A549 (cell line): Measurements from ENCODE around the gene MEIS1. TPM values are rescaled to one million over a fixed set of nuclear protein-coding genes. Genes with fewer than 3 reads are reported as not detected.

Experiments
- ATAC-seq, 2 experiments: fragments of 200-7000 bp in 1 of 2; fragments of >200 bp in 1 of 2; cut with Nextera tagmentation in 1 of 2; cut with Tn5 transposase in 1 of 2; 3 replicates each; pipeline versions ENCODE4 v1.8.0 to v1.9.1; 2018 to 2020; ENCODE audit warnings: mild to moderate bottlenecking in 1 of 2, moderate library complexity in 1 of 2
- CTCF ChIA-PET: fragments of 300-600 bp; sonication (Branson Sonifier 250); formaldehyde crosslinking; extraction: SDS; loops from one replicate; lab custom pipeline; 2021; ENCODE audit warnings: antibody characterized with exemption, inconsistent platforms; lab: Yijun Ruan, JAX
- POLR2A ChIA-PET: fragments of 350-600 bp; formaldehyde crosslinking; extraction: SDS; loops from one replicate; lab custom pipeline; 2021; ENCODE audit warnings: antibody characterized with exemption, inconsistent platforms; lab: Yijun Ruan, JAX
- DNase-seq, 2 experiments: peaks; one replicate each; pipeline versions ENCODE4 v3.0.0 to v3.0.0-alpha.2; 2011 to 2016; ENCODE audit warnings: low read depth in 1 of 2, low spot score in 1 of 2
- FAIRE-seq: peaks from 2 replicates; lab custom pipeline; 2011; peaks lifted over from hg19 to GRCh38; lab: Jason Lieb, UNC
- H3K27ac ChIP-seq, 2 experiments: fragments of >200 bp; sonication (Bioruptor Twin); formaldehyde crosslinking; 3 replicates each; pipeline ENCODE4 v1.5.1; 2016 to 2017
- H3K4me1 ChIP-seq: fragments of >200 bp; sonication (Bioruptor Twin); formaldehyde crosslinking; 3 replicates; pipeline ENCODE4 v1.6.1; 2016
- H3K4me2 ChIP-seq: fragments of >200 bp; sonication (Bioruptor Twin); formaldehyde crosslinking; 3 replicates; pipeline ENCODE4 v1.6.1; 2016
- H3K4me3 ChIP-seq: fragments of >200 bp; sonication (Bioruptor Twin); formaldehyde crosslinking; 3 replicates; pipeline ENCODE4 v1.5.1; 2016
- H3K9me3 ChIP-seq: fragments of >200 bp; sonication (Bioruptor Twin); formaldehyde crosslinking; 3 replicates; pipeline ENCODE4 v1.6.1; 2016
- CBX2 ChIP-seq: fragments of 200-600 bp; sonication (generic); IDR thresholded peaks from 2 replicates; pipeline ENCODE4 v1.6.1; 2016; ENCODE audit warnings: low read depth, mild to moderate bottlenecking, borderline replicate concordance
- CHD2 ChIP-seq: fragments of 150-350 bp; IDR thresholded peaks from 2 replicates; pipeline ENCODE4 v1.6.1; 2014; ENCODE audit warnings: low read length; ENCODE audit not compliant: partially characterized antibody
- CHD4 ChIP-seq: fragments of 200-600 bp; sonication (generic); IDR thresholded peaks from 2 replicates; pipeline ENCODE4 v1.6.1; 2016; ENCODE audit warnings: antibody characterized with exemption, mild to moderate bottlenecking, borderline replicate concordance
- EHMT2 ChIP-seq: fragments of 200-600 bp; sonication (generic); IDR thresholded peaks from 2 replicates; pipeline ENCODE4 v1.6.1; 2016; ENCODE audit warnings: antibody characterized with exemption, low read depth, mild to moderate bottlenecking, moderate library complexity
- EP300 ChIP-seq, 2 experiments: fragments of >200 bp; sonication (Bioruptor Twin); formaldehyde crosslinking; IDR thresholded peaks; 2 replicates in 1 of 2; 3 replicates in 1 of 2; pipeline ENCODE4 v1.6.1; 2016 to 2017
- ESRRA ChIP-seq: fragments of 150-350 bp; IDR thresholded peaks from 2 replicates; pipeline ENCODE4 v1.6.1; 2014; ENCODE audit warnings: mild to moderate bottlenecking, low read length, borderline replicate concordance
- FOSL2 ChIP-seq, 2 experiments: fragments of 450-650 bp in 1 of 2; fragments of >200 bp in 1 of 2; sonication (Bioruptor Twin) in 1 of 2; formaldehyde crosslinking; IDR thresholded peaks; 2 replicates each; pipeline versions ENCODE4 v1.5.0 to v1.6.1; 2016 to 2020; ENCODE audit warnings: mild to moderate bottlenecking in 1 of 2, moderate library complexity in 1 of 2
- FOXS1 ChIP-seq: fragments of 250-450 bp; sonication (Bioruptor Pico); IDR thresholded peaks from 2 replicates; pipeline ENCODE4 v1.5.0; 2020; ENCODE audit warnings: mild to moderate bottlenecking, moderate library complexity
- GATA3 ChIP-seq: IDR thresholded peaks from 2 replicates; pipeline ENCODE4 v1.6.1; 2012; ENCODE audit warnings: borderline replicate concordance
- HDAC2 ChIP-seq: fragments of 200-600 bp; sonication (generic); IDR thresholded peaks from 2 replicates; pipeline ENCODE4 v1.6.1; 2016
- HOXB13 ChIP-seq: fragments of 250-450 bp; sonication (Bioruptor Pico); IDR thresholded peaks from 2 replicates; pipeline ENCODE4 v1.5.0; 2020; ENCODE audit warnings: low read depth, mild to moderate bottlenecking, moderate library complexity
- HOXB5 ChIP-seq: fragments of 250-450 bp; sonication (Bioruptor Pico); IDR thresholded peaks from 2 replicates; pipeline ENCODE4 v1.5.0; 2020; ENCODE audit warnings: mild to moderate bottlenecking, moderate library complexity
- JUN ChIP-seq, 2 experiments: fragments of >200 bp; sonication (Bioruptor Twin); formaldehyde crosslinking; IDR thresholded peaks; 2 replicates in 1 of 2; 3 replicates in 1 of 2; pipeline ENCODE4 v1.6.1; 2016 to 2017
- JUNB ChIP-seq: fragments of >200 bp; sonication (Bioruptor Twin); formaldehyde crosslinking; IDR thresholded peaks from 2 replicates; pipeline ENCODE4 v1.6.1; 2016
- KDM5A ChIP-seq: fragments of 200-600 bp; sonication (generic); IDR thresholded peaks from 2 replicates; pipeline ENCODE4 v1.6.1; 2016; ENCODE audit warnings: antibody characterized with exemption, mild to moderate bottlenecking
- MAFK ChIP-seq: fragments of 450-650 bp; IDR thresholded peaks from 2 replicates; pipeline ENCODE4 v1.6.1; 2014; ENCODE audit not compliant: partially characterized antibody
- PHF8 ChIP-seq: fragments of 200-600 bp; sonication (generic); IDR thresholded peaks from 2 replicates; pipeline ENCODE4 v1.6.1; 2016; ENCODE audit warnings: low read depth, mild to moderate bottlenecking, antibody characterized with exemption, moderate library complexity, borderline replicate concordance
- POLR2A ChIP-seq: IDR thresholded peaks from 2 replicates; pipeline ENCODE4 v1.6.1; 2012; ENCODE audit warnings: mild to moderate bottlenecking, low read length
- RAD21 ChIP-seq, 2 experiments: fragments of >200 bp in 1 of 2; sonication (Bioruptor Twin) in 1 of 2; formaldehyde crosslinking in 1 of 2; IDR thresholded peaks in 1 of 2; conservative IDR thresholded peaks in 1 of 2; 2 replicates in 1 of 2; 3 replicates in 1 of 2; pipeline ENCODE4 v1.6.1; 2012 to 2018; ENCODE audit warnings: inconsistent platforms in 1 of 2
- RARB ChIP-seq: fragments of 250-450 bp; sonication (Bioruptor Pico); IDR thresholded peaks from 2 replicates; pipeline ENCODE4 v1.8.0; 2021; ENCODE audit warnings: mild to moderate bottlenecking, moderate library complexity
- RCOR1 ChIP-seq: fragments of 150-350 bp; IDR thresholded peaks from 2 replicates; pipeline ENCODE4 v1.6.1; 2014; ENCODE audit warnings: antibody characterized with exemption, low read length, low read depth
- RNF2 ChIP-seq: fragments of 200-600 bp; sonication (generic); IDR thresholded peaks from 2 replicates; pipeline ENCODE4 v1.6.1; 2016; ENCODE audit warnings: low read depth, mild to moderate bottlenecking, antibody characterized with exemption, moderate library complexity, borderline replicate concordance
- SREBF2 ChIP-seq: fragments of 450-650 bp; IDR thresholded peaks from 2 replicates; pipeline ENCODE4 v1.6.1; 2014; ENCODE audit warnings: mild to moderate bottlenecking, moderate library complexity
- TP53 ChIP-seq: fragments of 250-450 bp; sonication (Bioruptor Pico); IDR thresholded peaks from 2 replicates; pipeline ENCODE4 v1.5.0; 2021; ENCODE audit warnings: mild to moderate bottlenecking, moderate library complexity
- ZFP36 ChIP-seq: fragments of 450-650 bp; IDR thresholded peaks from 2 replicates; pipeline ENCODE4 v1.6.1; 2014; ENCODE audit warnings: borderline replicate concordance; ENCODE audit not compliant: partially characterized antibody
- ZNF302 ChIP-seq: fragments of 250-450 bp; sonication (Bioruptor Pico); IDR thresholded peaks from 2 replicates; pipeline ENCODE4 v1.9.0; 2021; ENCODE audit warnings: inconsistent platforms, mild to moderate bottlenecking, moderate library complexity
- ZSCAN20 ChIP-seq: fragments of 250-450 bp; sonication (Bioruptor Pico); IDR thresholded peaks from 2 replicates; pipeline ENCODE4 v1.8.0; 2022; ENCODE audit warnings: mild to moderate bottlenecking, moderate library complexity
- WGBS: methylation state at CpG from one replicate; pipeline ENCODE4 v1.1.6; 2017; ENCODE audit errors: missing lambda C conversion rate; 5-methylcytosine and 5-hydroxymethylcytosine counted together
- polyA plus RNA-seq, 4 experiments: library from polyadenylated mRNA; depleted of rRNA in 3 of 4; stranded (reverse); fragments of >200 nt; fragmentation: RNase III in 1 of 4; extraction: RNeasy Plus Mini Kit Qiagen cat#74134 plus additional on column Dnase treatment in 1 of 4; gene quantifications; 2 replicates in 3 of 4; 3 replicates in 1 of 4; pipeline ENCODE4 v1.2.3, GENCODE V29; 2011 to 2017
- TF ChIP-seq, protein P1 (sequence below): fragments of 200-600 bp; sonication (generic); IDR thresholded peaks from 2 replicates; pipeline ENCODE4 v1.6.1; 2016; ENCODE audit warnings: antibody characterized with exemption, mild to moderate bottlenecking, moderate library complexity
- TF ChIP-seq, protein P2 (sequence below): fragments of 250-450 bp; sonication (Bioruptor Pico); IDR thresholded peaks from 2 replicates; pipeline ENCODE4 v1.5.0; 2020; ENCODE audit warnings: low read depth, mild to moderate bottlenecking, moderate library complexity
- TF ChIP-seq, protein P3 (sequence below): fragments of 250-450 bp; sonication (Bioruptor Pico); IDR thresholded peaks from 2 replicates; pipeline ENCODE4 v1.5.0; 2021; ENCODE audit warnings: mild to moderate bottlenecking, moderate library complexity, borderline replicate concordance

The MEIS1 gene
- polyA plus RNA-seq, 2 of the 4 experiments (the other 2 are of a cell fraction), result 1.9 to 4.2 TPM

DNA sequence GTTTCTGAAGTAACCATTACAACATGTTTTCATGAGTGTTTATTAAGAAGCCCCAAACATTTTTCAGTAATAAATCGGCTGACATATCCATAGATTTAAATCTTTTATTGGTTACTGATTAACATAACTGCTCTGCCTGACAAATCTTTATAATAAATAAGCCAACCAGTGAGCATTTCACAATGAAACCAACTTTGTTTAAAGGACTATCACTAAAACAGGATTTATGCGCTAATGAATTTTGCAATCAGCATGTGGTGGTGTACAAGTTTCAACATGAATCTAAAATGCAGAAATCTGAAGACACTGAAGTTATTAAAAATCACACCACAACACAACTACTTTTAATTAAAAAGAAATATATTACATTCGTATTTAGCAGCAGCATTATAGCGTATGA, 166.7 kb downstream of the MEIS1 start:
- POLR2A ChIA-PET, result no interaction called here
- H3K4me3 ChIP-seq, result no peak overlapping the region
- TF ChIP-seq ESRRA (no peak), RAD21 (conservative IDR thresholded peaks at IDR 0.05 in 1 of 2, IDR thresholded peaks at IDR 0.05 in 1 of 2) (no peak), FOSL2 (IDR thresholded peaks at IDR 0.05) (no peak), FOSL2 (CRISPR knock-in tag; IDR thresholded peaks at IDR 0.05) (no peak), GATA3 (no peak), TP53 (CRISPR knock-in tag) (no peak), CBX2 (no peak), JUN (IDR thresholded peaks at IDR 0.05) (no peak), POLR2A (no peak), PHF8 (no peak), ZSCAN20 (CRISPR knock-in tag) (no peak), HOXB5 (CRISPR knock-in tag) (no peak), CHD2 (no peak), RCOR1 (no peak), FOXS1 (no peak), KDM5A (no peak), EHMT2 (no peak), SREBF2 (no peak), MAFK (no peak), EP300 (IDR thresholded peaks at IDR 0.05) (no peak)
- H3K9me3 ChIP-seq, result no peaks in the 10 kb centered on the region
- no peak for ATAC-seq
- DNase-seq, result no peak
- no peak for FAIRE-seq
- CTCF ChIA-PET, result no interaction called here
- no peak overlapping the region for H3K27ac ChIP-seq
- H3K4me1 ChIP-seq, result no peaks in the 10 kb centered on the region
- WGBS, result 45% methylated on average over 4 of the region's 4 CpGs
- H3K4me2 ChIP-seq, result no peak overlapping the region

DNA sequence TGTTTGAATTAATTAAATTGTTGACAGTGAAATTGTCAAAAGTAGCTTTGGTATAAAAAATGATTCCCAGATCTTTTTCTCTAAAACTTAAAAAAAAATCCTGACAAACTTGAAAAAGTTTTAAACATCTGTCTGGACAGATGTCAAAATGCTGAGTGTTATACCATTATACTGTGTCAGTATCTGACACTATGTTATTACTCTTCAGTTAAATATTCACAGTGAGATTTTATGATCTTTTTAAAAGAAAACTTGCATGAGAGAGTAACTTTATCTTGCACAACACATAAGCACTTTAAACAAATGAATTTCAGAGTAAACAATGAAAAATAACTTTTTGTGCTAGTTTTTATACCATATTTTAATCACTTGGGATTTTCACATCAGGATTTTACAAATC, 167.4 kb downstream of the MEIS1 start:
- TF ChIP-seq ZFP36 (no peak), FOXS1 (no peak), ESRRA (no peak), GATA3 (no peak), ZSCAN20 (CRISPR knock-in tag) (no peak), ZNF302 (CRISPR knock-in tag) (no peak), PHF8 (no peak), JUNB (no peak), HDAC2 (no peak), RARB (CRISPR knock-in tag) (no peak), KDM5A (no peak), JUN (IDR thresholded peaks at IDR 0.05) (no peak), RNF2 (no peak), CHD4 (no peak), HOXB13 (CRISPR knock-in tag) (no peak)
- TF ChIP-seq, protein P1, sequence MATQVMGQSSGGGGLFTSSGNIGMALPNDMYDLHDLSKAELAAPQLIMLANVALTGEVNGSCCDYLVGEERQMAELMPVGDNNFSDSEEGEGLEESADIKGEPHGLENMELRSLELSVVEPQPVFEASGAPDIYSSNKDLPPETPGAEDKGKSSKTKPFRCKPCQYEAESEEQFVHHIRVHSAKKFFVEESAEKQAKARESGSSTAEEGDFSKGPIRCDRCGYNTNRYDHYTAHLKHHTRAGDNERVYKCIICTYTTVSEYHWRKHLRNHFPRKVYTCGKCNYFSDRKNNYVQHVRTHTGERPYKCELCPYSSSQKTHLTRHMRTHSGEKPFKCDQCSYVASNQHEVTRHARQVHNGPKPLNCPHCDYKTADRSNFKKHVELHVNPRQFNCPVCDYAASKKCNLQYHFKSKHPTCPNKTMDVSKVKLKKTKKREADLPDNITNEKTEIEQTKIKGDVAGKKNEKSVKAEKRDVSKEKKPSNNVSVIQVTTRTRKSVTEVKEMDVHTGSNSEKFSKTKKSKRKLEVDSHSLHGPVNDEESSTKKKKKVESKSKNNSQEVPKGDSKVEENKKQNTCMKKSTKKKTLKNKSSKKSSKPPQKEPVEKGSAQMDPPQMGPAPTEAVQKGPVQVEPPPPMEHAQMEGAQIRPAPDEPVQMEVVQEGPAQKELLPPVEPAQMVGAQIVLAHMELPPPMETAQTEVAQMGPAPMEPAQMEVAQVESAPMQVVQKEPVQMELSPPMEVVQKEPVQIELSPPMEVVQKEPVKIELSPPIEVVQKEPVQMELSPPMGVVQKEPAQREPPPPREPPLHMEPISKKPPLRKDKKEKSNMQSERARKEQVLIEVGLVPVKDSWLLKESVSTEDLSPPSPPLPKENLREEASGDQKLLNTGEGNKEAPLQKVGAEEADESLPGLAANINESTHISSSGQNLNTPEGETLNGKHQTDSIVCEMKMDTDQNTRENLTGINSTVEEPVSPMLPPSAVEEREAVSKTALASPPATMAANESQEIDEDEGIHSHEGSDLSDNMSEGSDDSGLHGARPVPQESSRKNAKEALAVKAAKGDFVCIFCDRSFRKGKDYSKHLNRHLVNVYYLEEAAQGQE, result no peak
- TF ChIP-seq, protein P2, sequence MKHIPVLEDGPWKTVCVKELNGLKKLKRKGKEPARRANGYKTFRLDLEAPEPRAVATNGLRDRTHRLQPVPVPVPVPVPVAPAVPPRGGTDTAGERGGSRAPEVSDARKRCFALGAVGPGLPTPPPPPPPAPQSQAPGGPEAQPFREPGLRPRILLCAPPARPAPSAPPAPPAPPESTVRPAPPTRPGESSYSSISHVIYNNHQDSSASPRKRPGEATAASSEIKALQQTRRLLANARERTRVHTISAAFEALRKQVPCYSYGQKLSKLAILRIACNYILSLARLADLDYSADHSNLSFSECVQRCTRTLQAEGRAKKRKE (CRISPR knock-in tag), result no peak
- TF ChIP-seq, protein P3, sequence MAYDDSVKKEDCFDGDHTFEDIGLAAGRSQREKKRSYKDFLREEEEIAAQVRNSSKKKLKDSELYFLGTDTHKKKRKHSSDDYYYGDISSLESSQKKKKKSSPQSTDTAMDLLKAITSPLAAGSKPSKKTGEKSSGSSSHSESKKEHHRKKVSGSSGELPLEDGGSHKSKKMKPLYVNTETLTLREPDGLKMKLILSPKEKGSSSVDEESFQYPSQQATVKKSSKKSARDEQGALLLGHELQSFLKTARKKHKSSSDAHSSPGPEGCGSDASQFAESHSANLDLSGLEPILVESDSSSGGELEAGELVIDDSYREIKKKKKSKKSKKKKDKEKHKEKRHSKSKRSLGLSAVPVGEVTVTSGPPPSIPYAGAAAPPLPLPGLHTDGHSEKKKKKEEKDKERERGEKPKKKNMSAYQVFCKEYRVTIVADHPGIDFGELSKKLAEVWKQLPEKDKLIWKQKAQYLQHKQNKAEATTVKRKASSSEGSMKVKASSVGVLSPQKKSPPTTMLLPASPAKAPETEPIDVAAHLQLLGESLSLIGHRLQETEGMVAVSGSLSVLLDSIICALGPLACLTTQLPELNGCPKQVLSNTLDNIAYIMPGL, result no peak
- TF ChIP-seq, all 56 proteins: peak for 0
- Histone ChIP-seq H3K9me3 (no peaks in the 10 kb centered on the region), H3K4me3 (no peak overlapping the region), H3K4me2 (no peak overlapping the region), H3K27ac (no peak overlapping the region), H3K4me1 (no peaks in the 10 kb centered on the region)
- ATAC-seq (no peak), FAIRE-seq (peak; percentile 39), DNase-seq (no peak)
- ChIA-PET CTCF (no interaction called here), POLR2A (no interaction called here)
